H1 (cell line): Measurements from ENCODE around the gene NLK. TPM values are rescaled to one million over a fixed set of nuclear protein-coding genes. Genes with fewer than 3 reads are reported as not detected.

ENCODE experiments used
- BACH1 ChIP-seq: IDR thresholded peaks from 2 replicates; pipeline ENCODE4 v1.6.1; 2012; ENCODE audit warnings: low read length, improper control_type of control experiment
- polyA plus RNA-seq, 7 experiments: library from polyadenylated mRNA; depleted of rRNA in 3 of 7; stranded (reverse) in 5 of 7; unstranded in 2 of 7; fragments of >200 nt in 5 of 7; fragments of 200-250 nt in 2 of 7; gene quantifications; 1 replicate in 5 of 7; 2 replicates in 1 of 7; 4 replicates in 1 of 7; pipeline versions ENCODE4 v1.2.1 to v1.2.3, GENCODE V29; 2011 to 2013; ENCODE audit warnings: missing spikeins in 2 of 7, mixed read lengths in 2 of 7
- total RNA-seq: library from RNA; stranded (reverse); fragmentation: NEBNext Ultra II Directional; extraction: Animal tissue kit (Norgen Biotek cat#: 25700); gene quantifications from 2 replicates; pipeline ENCODE4 v1.2.1, GENCODE V29; 2021

The NLK gene
- total and polyA plus RNA-seq, 2 of the 8 experiments (the other 6 are each of a cell fraction or from before 2014, with no cell fraction given): 30.8 to 49.9 TPM

GRCh38 chr17:28041068-28041843 is 1.2 kb upstream of the NLK start (continued):
- TF ChIP-seq BACH1: no peak
